GM21576 (cell line): ENCODE measurements around the gene TFF3.

ENCODE experiments used
- ATAC-seq: cut with Tn5 transposase; IDR thresholded peaks from one replicate; pipeline ENCODE4 v1.9.1; 2021; ENCODE audit warnings: mild to moderate bottlenecking, moderate library complexity; ENCODE audit not compliant: unreplicated experiment

The TFF3 gene

GRCh38 chr21:42291751-42292562 is 23.3 kb downstream of the TFF3 start:
- no peak for ATAC-seq

- no peak for ATAC-seq
Measured at GRCh38 chr21:42291003-42291750, 24.0 kb downstream of the TFF3 start.

GRCh38 chr21:42290505-42290904 is 24.7 kb downstream of the TFF3 start:
- ATAC-seq, result no peak

GRCh38 chr21:42289926-42290325 is 25.3 kb downstream of the TFF3 start:
- ATAC-seq, result no peak

- ATAC-seq, result no peak
Measured at GRCh38 chr21:42288962-42289361, 26.2 kb downstream of the TFF3 start.

- ATAC-seq, result no peak
Measured at GRCh38 chr21:42287193-42288083, 27.8 kb downstream of the TFF3 start.

- ATAC-seq, result no peak
Measured at GRCh38 chr21:42286416-42286815, 28.8 kb downstream of the TFF3 start.

GRCh38 chr21:42285569-42286245 is 29.5 kb downstream of the TFF3 start:
- no peak for ATAC-seq

- ATAC-seq, result no peak
Measured at GRCh38 chr21:42282715-42283114, 32.5 kb downstream of the TFF3 start.

- no peak for ATAC-seq
Measured at GRCh38 chr21:42282021-42282420, 33.2 kb downstream of the TFF3 start.

GRCh38 chr21:42281181-42281680 is 34.0 kb downstream of the TFF3 start:
- no peak for ATAC-seq

- ATAC-seq, result no peak
Measured at GRCh38 chr21:42280356-42281180, 34.6 kb downstream of the TFF3 start.

- no peak for ATAC-seq
Measured at GRCh38 chr21:42279888-42280287, 35.3 kb downstream of the TFF3 start.

GRCh38 chr21:42279341-42279871 is 35.8 kb downstream of the TFF3 start:
- ATAC-seq, result no peak

- ATAC-seq, result no peak
Measured at GRCh38 chr21:42278451-42279149, 36.6 kb downstream of the TFF3 start.

GRCh38 chr21:42277593-42277992 is 37.6 kb downstream of the TFF3 start:
- ATAC-seq, result no peak

GRCh38 chr21:42276526-42277154 is 38.6 kb downstream of the TFF3 start:
- no peak for ATAC-seq

GRCh38 chr21:42276076-42276475 is 39.1 kb downstream of the TFF3 start:
- no peak for ATAC-seq
